ENCODE results near the gene GOPC. TPM values are rescaled to one million over a fixed set of nuclear protein-coding genes. Genes with fewer than 3 reads are reported as not detected.

The GOPC gene
- total and polyA plus RNA-seq, 2 of the 8 experiments (the other 6 are each of a cell fraction or from before 2014, with no cell fraction given), result 5.3 to 19.4 TPM

- no peak overlapping the region for H3K27ac ChIP-seq (ENCODE audit: low read depth, low read length)
- H3K9me3 ChIP-seq (ENCODE audit: insufficient read depth in 2 of 2, low read depth in 1 of 2, low read length in 1 of 2), result no peaks in the 10 kb centered on the region
- no peak overlapping the region for H4K8ac ChIP-seq (ENCODE audit: extremely low read depth, insufficient read depth, low read length)
- no peak overlapping the region for H3K23ac ChIP-seq (ENCODE audit: insufficient read length)
- no peak overlapping the region for H4K91ac ChIP-seq (replicated peaks; ENCODE audit: insufficient read length, low read length)
- H2AFZ ChIP-seq (ENCODE audit: low read length), result no peak overlapping the region
- WGBS, 2 experiments (ENCODE audit: extremely low coverage in 1 of 2, insufficient coverage in 1 of 2, insufficient read length in 1 of 2, insufficient replicate concordance in 2 of 2, low coverage in 1 of 2, low lambda C conversion rate in 2 of 2, missing lambda C conversion rate in 1 of 2), result 85% methylated on average over 3 of the region's 3 CpGs; no CpG with 5 or more reads in 1 of the 2 experiments
- H3K79me2 ChIP-seq (ENCODE audit: control insufficient read depth in 1 of 2, insufficient read depth in 2 of 2, low read length in 2 of 2), result no peaks in the 10 kb centered on the region
- H3K36me3 ChIP-seq (ENCODE audit: control insufficient read depth in 2 of 4, insufficient read depth in 4 of 4, low read length in 3 of 4), result peaks cover 3 to 15% (median 6%) of the 10 kb centered on the region in 4 experiments; a peak in 4 of 8 replicates
- no peak overlapping the region for H2BK20ac ChIP-seq (ENCODE audit: low read length)
- H3K27me3 ChIP-seq (replicated peaks in 1 of 4; ENCODE audit: control insufficient read depth in 3 of 4, extremely low read depth in 1 of 4, insufficient read depth in 3 of 4, low read length in 3 of 4), result no peaks in the 10 kb centered on the region
- no peak overlapping the region for H3K18ac ChIP-seq (ENCODE audit: extremely low read depth, low read length)
- no peak overlapping the region for H2BK5ac ChIP-seq (ENCODE audit: low read depth, low read length)
- no peaks in the 10 kb centered on the region for H3K79me1 ChIP-seq (ENCODE audit: low read depth, low read length)
- H3K14ac ChIP-seq (ENCODE audit: insufficient read length), result no peak overlapping the region
- no peak overlapping the region for H3K9ac ChIP-seq (replicated peaks in 1 of 4; ENCODE audit: extremely low read depth in 1 of 4, low read depth in 3 of 4, low read length in 3 of 4)
- POLR2A ChIA-PET (ENCODE audit: partially characterized antibody), result no interaction called here
- H3K23me2 ChIP-seq (ENCODE audit: low read depth, low read length), result no peaks in the 10 kb centered on the region
- H3K4me2 ChIP-seq (ENCODE audit: insufficient read depth in 1 of 2, low read depth in 2 of 2, low read length in 2 of 2), result no peak overlapping the region
- H3K4ac ChIP-seq (replicated peaks; ENCODE audit: insufficient read length, low read depth, low read length), result no peak overlapping the region
- no peaks in the 10 kb centered on the region for H4K20me1 ChIP-seq (replicated peaks in 1 of 2; ENCODE audit: control insufficient read depth in 1 of 2, insufficient read depth in 2 of 2, low read length in 2 of 2)
- H2AK5ac ChIP-seq (ENCODE audit: low read depth, low read length), result no peak overlapping the region
- no peak for FAIRE-seq
- no peak overlapping the region for H4K5ac ChIP-seq (ENCODE audit: insufficient read length, low read depth, low read length)
- CTCF ChIA-PET (ENCODE audit: partially characterized antibody), result interaction anchor here (1.6 kb wide), 1 partner anchor 43 kb away, joined by 6 read pairs; no protein-coding TSS in a partner anchor
- H3K4me1 ChIP-seq (replicated peaks in 1 of 4; ENCODE audit: control insufficient read depth in 3 of 4, insufficient read depth in 4 of 4, low read length in 3 of 4), result no peaks in the 10 kb centered on the region
- H2BK120ac ChIP-seq (replicated peaks; ENCODE audit: low read depth, low read length), result no peak overlapping the region
- H2BK12ac ChIP-seq (ENCODE audit: low read depth, low read length), result no peak overlapping the region
- H3K4me3 ChIP-seq (ENCODE audit: extremely low read depth in 1 of 4, insufficient read depth in 2 of 4, low read depth in 3 of 4, low read length in 4 of 4), result no peak overlapping the region
- no peak overlapping the region for H3K56ac ChIP-seq (replicated peaks; ENCODE audit: insufficient read length, low read depth, low read length)
- DNase-seq (ENCODE audit: low read depth in 1 of 2, low spot score in 2 of 2), result no peak
- no peak overlapping the region for H2BK15ac ChIP-seq (ENCODE audit: low read length)
- TF ChIP-seq EZH2 (IDR thresholded peaks at IDR 0.05; ENCODE audit: low read depth, low read length, severe bottlenecking) (no peak), BACH1 (IDR thresholded peaks at IDR 0.05; ENCODE audit: low read length) (no peak), HDAC6 (IDR thresholded peaks at IDR 0.05; ENCODE audit: low read depth, low read length) (no peak), CBX5 (IDR thresholded peaks at IDR 0.05; ENCODE audit: low read depth, low read length) (no peak), KDM4A (IDR thresholded peaks at IDR 0.05; ENCODE audit: low read depth, low read length, severe bottlenecking) (no peak), CEBPB (IDR thresholded peaks at IDR 0.05; ENCODE audit: low read depth, low read length) (no peak), RAD21 (IDR thresholded peaks at IDR 0.05 in 1 of 2, conservative IDR thresholded peaks at IDR 0.05 in 1 of 2; ENCODE audit: low read depth in 2 of 2, low read length in 2 of 2) (no peak), HDAC2 (IDR thresholded peaks at IDR 0.05; ENCODE audit: borderline replicate concordance in 1 of 2, low read depth in 2 of 2, low read length in 2 of 2) (no peak), GABPA (IDR thresholded peaks at IDR 0.05; ENCODE audit: borderline replicate concordance, insufficient read depth, low read length) (no peak), TEAD4 (IDR thresholded peaks at IDR 0.05; ENCODE audit: low read depth, low read length) (no peak), NRF1 (IDR thresholded peaks at IDR 0.05; ENCODE audit: low read depth, low read length) (no peak), NANOG (IDR thresholded peaks at IDR 0.05; ENCODE audit: insufficient read depth, low read depth, low read length, poor library complexity, severe bottlenecking) (no peak), SIX5 (IDR thresholded peaks at IDR 0.05; ENCODE audit: low read depth, low read length) (no peak), CHD2 (IDR thresholded peaks at IDR 0.05; ENCODE audit: low read length) (no peak), SP1 (IDR thresholded peaks at IDR 0.05; ENCODE audit: low read depth, low read length) (no peak)
These were observed 41.2 kb downstream of the GOPC start for GRCh38 chr6:117561128-117561527.
